ENCODE results near the gene APAF1.
"Not testable (repeated sequence)": the region's sequence is repeated elsewhere in the genome, so short reads cannot be mapped to it uniquely, and the experiment has no call there.

Gene APAF1, protein sequence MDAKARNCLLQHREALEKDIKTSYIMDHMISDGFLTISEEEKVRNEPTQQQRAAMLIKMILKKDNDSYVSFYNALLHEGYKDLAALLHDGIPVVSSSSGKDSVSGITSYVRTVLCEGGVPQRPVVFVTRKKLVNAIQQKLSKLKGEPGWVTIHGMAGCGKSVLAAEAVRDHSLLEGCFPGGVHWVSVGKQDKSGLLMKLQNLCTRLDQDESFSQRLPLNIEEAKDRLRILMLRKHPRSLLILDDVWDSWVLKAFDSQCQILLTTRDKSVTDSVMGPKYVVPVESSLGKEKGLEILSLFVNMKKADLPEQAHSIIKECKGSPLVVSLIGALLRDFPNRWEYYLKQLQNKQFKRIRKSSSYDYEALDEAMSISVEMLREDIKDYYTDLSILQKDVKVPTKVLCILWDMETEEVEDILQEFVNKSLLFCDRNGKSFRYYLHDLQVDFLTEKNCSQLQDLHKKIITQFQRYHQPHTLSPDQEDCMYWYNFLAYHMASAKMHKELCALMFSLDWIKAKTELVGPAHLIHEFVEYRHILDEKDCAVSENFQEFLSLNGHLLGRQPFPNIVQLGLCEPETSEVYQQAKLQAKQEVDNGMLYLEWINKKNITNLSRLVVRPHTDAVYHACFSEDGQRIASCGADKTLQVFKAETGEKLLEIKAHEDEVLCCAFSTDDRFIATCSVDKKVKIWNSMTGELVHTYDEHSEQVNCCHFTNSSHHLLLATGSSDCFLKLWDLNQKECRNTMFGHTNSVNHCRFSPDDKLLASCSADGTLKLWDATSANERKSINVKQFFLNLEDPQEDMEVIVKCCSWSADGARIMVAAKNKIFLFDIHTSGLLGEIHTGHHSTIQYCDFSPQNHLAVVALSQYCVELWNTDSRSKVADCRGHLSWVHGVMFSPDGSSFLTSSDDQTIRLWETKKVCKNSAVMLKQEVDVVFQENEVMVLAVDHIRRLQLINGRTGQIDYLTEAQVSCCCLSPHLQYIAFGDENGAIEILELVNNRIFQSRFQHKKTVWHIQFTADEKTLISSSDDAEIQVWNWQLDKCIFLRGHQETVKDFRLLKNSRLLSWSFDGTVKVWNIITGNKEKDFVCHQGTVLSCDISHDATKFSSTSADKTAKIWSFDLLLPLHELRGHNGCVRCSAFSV (N-terminal part only)
- total RNA-seq = 22.4 to 84.3 (median 57.9) reads per million in 9 experiments

DNA sequence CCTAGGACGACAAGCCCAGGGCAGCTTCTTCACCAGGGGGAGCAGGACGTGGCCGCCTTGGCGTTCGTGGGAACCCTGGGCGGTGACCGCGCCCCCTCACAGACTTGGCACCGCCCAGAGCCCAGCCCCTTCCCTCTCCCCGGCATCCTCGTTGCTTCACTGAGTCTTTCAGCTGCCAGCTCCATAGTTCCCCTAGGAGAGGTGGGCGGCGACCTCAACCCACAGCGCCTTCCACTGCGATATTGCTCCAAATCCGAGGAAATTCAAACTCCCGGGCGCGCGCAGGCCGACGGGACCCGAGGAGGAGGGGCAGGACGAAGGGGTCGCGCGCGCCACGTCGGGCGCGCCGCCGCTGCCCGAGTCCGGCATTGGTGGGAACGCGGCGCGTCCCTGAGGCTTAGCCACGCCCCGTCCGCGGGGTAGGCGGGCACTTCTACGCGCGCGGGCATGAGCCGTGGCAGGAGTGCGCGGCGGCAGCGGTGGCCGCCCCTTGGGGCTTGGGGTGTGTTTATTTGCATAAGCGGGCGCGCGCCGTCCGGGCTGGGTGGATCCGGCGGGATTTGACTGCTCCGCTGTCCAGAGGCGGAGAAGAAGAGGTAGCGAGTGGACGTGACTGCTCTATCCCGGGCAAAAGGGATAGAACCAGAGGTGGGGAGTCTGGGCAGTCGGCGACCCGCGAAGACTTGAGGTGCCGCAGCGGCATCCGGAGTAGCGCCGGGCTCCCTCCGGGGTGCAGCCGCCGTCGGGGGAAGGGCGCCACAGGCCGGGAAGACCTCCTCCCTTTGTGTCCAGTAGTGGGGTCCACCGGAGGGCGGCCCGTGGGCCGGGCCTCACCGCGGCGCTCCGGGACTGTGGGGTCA, at the start of gene APAF1, which contains the start of gene IKBIP:
APAF1 (plus strand) TSS at position 579 of the 860 bp plus-strand sequence. CDS start 3,070 bp downstream, outside the sequence.
IKBIP (minus strand) TSS at position 77 of the 860 bp plus-strand sequence. CDS start 87 bp downstream, outside the sequence.
- peaks cover 27% of the 10 kb centered on the region for H3K36me3 Mint-ChIP-seq (ENCODE audit: insufficient read depth)
- H3K27me3 Mint-ChIP-seq = no peaks in the 10 kb centered on the region
- peak within 1 kb of the TSS; percentile 95 to 99 for H3K4me3 Mint-ChIP-seq
- peak; percentile 97 to 98 (median 98) for DNase-seq
- peak; percentile 89 for ATAC-seq (replicated peaks)
- H3K27ac Mint-ChIP-seq = peak within 1 kb of the TSS; percentile 93 to 94
- peaks cover 9 to 19% of the 10 kb centered on the region in 2 donors for H3K4me1 Mint-ChIP-seq (ENCODE audit: low read depth in 2 of 2)
- H3K9me3 Mint-ChIP-seq = no peaks in the 10 kb centered on the region

DNA sequence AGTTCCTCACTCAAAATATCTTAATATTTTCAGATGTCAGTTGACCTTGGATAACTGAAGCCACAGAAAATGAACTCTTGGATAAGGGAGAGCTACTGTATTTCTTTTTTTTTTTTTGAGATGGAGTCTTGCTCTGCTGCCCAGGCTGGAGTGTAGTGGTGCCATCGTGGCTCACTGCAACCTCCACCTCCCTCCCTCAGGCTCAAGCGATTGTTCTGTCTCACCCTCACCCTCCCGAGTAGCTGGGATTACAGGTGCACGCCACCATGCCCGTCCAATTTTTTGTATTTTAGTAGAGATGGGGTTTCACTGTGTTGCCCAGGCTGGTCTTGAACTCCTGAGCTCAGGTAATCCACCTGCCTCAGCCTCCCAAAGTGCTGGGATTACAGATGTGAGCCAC, 47.8 kb upstream of the APAF1 start:
- ATAC-seq (replicated peaks); DNase-seq; H3K9me3 Mint-ChIP-seq; H3K27me3 Mint-ChIP-seq: not testable (repeated sequence)
- Mint-ChIP-seq H3K27ac (peak overlapping the region in 1 of 2 donors; percentile 28), H3K4me3 (peak overlapping the region in 1 of 2 donors; percentile 25), H3K36me3 (ENCODE audit: insufficient read depth) (peaks cover 85% of the 10 kb centered on the region), H3K4me1 (ENCODE audit: low read depth in 2 of 2) (peaks cover 25 to 29% of the 10 kb centered on the region in 2 donors)

DNA sequence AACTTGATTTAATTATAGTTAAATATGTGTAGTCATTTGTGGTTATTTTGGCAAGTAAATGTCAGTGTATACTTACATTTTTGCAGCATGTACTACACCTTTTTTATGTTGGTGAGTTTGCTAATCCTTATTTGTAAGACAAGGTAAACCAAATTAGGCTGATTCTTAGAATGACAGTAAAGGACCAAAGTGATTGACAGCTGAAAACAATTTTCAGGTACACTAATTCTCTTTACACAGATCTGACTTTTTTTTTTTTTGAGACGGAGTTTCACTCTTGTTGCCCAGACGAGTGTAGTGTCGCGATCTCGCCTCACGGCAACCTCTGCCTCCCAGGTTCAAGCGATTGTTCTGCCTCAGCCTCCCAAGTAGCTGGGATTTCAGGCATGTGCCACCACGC, 43.2 kb upstream of the APAF1 start:
- no peaks in the 10 kb centered on the region for H3K9me3 Mint-ChIP-seq
- H3K36me3 Mint-ChIP-seq (ENCODE audit: insufficient read depth) = peaks cover 78% of the 10 kb centered on the region
- no peaks in the 10 kb centered on the region for H3K27me3 Mint-ChIP-seq
- DNase-seq (no peak), ATAC-seq (replicated peaks) (no peak)
- no peak overlapping the region for H3K27ac Mint-ChIP-seq
- H3K4me3 Mint-ChIP-seq = no peak overlapping the region
- H3K4me1 Mint-ChIP-seq (ENCODE audit: low read depth in 2 of 2) = no peaks in the 10 kb centered on the region

DNA sequence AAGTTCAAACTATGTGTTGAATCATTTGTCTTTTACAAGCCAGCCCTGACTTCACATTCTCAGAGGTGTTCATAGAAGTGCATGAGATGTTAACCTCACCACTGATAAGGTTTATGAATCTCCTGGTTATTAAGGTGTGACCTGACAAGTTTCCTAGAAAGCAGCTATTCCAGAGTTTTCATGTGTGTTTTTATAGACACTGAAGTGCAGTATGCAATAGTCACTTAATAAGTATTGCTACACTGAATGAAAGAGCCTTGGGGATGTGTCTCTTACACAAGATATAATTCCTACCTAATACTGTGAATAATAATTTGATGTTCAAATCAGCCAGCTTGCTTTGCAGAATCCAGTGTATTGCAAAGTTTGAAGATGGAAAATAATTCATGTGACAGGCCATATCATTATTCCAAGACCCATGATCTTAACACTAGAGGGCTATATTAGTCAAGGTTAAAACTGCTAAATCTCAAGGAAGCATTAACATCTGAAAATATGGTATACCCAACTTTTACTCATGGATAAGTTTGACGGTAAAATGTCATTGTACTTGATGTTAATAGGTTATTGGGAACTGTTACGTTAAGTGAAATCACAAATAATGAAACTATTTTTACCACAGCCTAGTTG, 38.6 kb upstream of the APAF1 start:
- H3K27me3 Mint-ChIP-seq = no peaks in the 10 kb centered on the region
- no peak for DNase-seq
- no peaks in the 10 kb centered on the region for H3K4me1 Mint-ChIP-seq (ENCODE audit: low read depth in 2 of 2)
- no peaks in the 10 kb centered on the region for H3K9me3 Mint-ChIP-seq
- no peak overlapping the region for H3K4me3 Mint-ChIP-seq
- H3K27ac Mint-ChIP-seq = peak overlapping the region in 1 of 2 donors; percentile 57
- ATAC-seq (replicated peaks) = no peak
- peaks cover 33% of the 10 kb centered on the region for H3K36me3 Mint-ChIP-seq (ENCODE audit: insufficient read depth)

DNA sequence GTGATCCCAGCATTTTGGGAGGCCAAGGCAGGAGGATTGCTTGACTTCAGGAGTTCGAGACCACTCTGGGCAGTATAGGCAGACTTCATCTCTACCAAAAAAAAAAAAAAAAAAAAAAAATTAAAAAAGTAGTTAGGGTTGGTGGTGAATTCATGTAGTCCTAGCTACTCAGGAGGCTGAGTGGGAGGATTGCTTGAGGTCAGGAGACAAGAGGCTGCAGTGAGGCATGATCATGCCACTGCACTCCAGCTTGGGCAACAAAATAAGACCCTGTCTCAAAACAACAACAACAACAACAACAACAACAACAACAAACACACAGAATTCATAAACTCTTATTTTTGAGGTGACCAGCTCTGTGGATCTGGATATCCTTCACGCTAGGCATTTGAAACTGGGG, 34.5 kb upstream of the APAF1 start:
- Mint-ChIP-seq H3K27ac (no peak overlapping the region), H3K9me3 (no peaks in the 10 kb centered on the region), H3K36me3 (ENCODE audit: insufficient read depth) (no peaks in the 10 kb centered on the region), H3K4me1 (ENCODE audit: low read depth in 2 of 2) (peaks cover 0 to 5% of the 10 kb centered on the region in 2 donors), H3K27me3 (no peaks in the 10 kb centered on the region), H3K4me3 (no peak overlapping the region)
- ATAC-seq (replicated peaks) (no peak), DNase-seq (no peak)

DNA sequence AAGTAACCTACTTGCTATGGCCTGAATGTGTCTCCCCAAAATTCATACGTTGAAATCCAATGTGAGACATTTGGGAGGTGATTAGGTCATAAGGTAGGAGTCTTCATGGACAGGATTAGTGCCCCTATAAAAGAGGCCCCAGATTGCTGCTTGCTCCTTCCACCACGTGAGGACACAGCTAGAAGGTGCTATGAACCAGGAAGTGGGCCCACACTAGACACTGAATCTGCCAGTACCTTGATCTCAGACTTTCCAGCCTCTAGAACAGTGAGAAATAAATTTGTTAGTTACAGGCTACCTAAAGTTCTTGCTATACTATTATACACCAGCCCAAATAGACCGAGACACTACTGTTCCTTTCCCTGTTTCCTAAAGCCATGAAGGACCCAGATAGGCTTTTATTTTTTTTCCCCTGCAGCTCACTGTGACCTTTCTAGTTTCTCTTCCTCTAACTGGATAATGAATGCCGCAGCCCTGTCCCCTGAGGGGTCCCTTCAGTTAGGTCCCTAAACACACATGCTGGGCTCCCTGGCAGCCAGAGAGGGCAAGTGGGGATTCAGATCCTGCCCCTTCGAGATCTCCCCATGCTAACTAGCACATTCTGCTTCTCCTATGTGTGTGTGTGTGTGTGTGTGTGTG, 32.3 kb upstream of the APAF1 start:
- peak overlapping the region; percentile 81 to 88 for H3K27ac Mint-ChIP-seq
- peaks cover 0 to 5% of the 10 kb centered on the region in 2 donors for H3K4me1 Mint-ChIP-seq (ENCODE audit: low read depth in 2 of 2)
- no peaks in the 10 kb centered on the region for H3K36me3 Mint-ChIP-seq (ENCODE audit: insufficient read depth)
- ATAC-seq (replicated peaks) = peak; percentile 57
- H3K4me3 Mint-ChIP-seq = no peak overlapping the region
- no peak for DNase-seq
- no peaks in the 10 kb centered on the region for H3K27me3 Mint-ChIP-seq
- no peaks in the 10 kb centered on the region for H3K9me3 Mint-ChIP-seq

DNA sequence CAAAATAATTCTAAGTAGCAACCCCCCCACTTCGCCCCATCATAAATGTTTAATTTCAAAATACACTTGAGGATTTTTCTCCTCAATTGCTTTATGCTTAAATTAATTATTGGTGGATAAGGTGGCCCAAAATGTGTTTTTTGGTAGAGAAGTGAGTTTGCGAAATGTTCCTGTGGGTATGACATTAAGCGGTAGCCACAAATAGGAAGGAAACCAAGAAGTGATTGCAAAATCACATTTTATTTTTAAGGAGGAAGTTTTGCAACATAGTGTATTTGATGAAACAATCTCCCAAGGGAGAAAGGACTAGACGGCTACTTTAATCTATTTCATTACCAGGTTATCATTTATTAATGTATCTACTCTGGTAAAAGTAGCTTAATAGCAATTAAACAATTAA, 26.1 kb upstream of the APAF1 start:
- no peak for DNase-seq
- no peaks in the 10 kb centered on the region for H3K36me3 Mint-ChIP-seq (ENCODE audit: insufficient read depth)
- H3K27ac Mint-ChIP-seq = no peak overlapping the region
- H3K4me3 Mint-ChIP-seq = no peak overlapping the region
- peaks cover 0 to 5% of the 10 kb centered on the region in 2 donors for H3K4me1 Mint-ChIP-seq (ENCODE audit: low read depth in 2 of 2)
- no peaks in the 10 kb centered on the region for H3K27me3 Mint-ChIP-seq
- no peaks in the 10 kb centered on the region for H3K9me3 Mint-ChIP-seq
- no peak for ATAC-seq (replicated peaks)

DNA sequence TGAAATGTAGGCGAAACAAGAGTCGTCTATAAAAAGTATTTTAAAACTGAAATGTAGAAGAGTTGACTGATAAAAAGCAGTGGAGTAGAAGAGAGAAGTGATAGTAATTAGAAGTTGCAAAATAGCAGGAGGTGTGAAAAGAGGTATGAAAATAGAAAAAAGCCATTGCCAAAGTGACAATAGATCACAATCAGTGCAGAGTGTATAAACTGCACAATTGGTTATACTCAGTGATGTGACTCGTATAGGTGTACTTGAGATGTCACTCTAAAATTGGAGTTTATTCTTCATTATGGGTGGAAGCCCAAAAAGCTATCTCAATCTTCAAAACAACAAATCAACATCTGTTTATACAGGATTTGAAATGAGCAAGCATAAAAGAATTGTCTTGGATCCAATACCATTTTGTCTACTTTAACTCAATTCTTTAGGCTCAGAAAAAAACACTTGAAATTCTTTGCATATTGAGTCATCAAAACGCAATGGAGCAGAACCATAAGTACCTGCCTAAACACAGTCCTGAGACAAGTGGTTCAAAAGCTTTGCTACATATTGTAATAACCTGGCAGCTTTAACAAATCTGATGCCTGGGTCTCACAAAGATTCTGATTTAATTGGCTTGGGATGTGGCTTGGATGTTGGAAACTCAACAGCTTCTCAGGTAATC, 9.3 kb upstream of the APAF1 start:
- no peak for DNase-seq
- Mint-ChIP-seq H3K27me3 (no peaks in the 10 kb centered on the region), H3K4me3 (no peak overlapping the region), H3K4me1 (ENCODE audit: low read depth in 2 of 2) (peaks cover 1 to 11% of the 10 kb centered on the region in 2 donors), H3K36me3 (ENCODE audit: insufficient read depth) (peaks cover 10% of the 10 kb centered on the region), H3K9me3 (no peaks in the 10 kb centered on the region), H3K27ac (peak overlapping the region in 1 of 2 donors; percentile 57)
- no peak for ATAC-seq (replicated peaks)

DNA sequence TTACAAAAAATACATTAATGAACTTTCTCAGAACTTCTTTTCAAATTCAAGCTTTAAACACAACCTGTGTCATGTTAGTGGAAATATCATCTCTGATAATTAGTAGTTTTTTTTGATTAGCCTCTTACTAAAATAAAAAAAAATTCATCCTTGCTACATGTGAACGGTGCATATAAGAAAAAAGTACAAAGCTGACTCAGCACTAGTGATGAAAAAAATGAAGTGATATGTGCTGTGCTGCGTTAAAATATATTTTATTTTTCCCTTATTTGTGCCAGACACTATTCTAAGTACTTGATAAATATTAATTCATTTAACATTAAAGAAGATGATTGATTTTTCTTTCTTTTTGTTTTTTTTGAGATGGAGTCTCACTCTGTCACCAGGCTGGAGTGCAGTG, 8.0 kb upstream of the APAF1 start:
- Mint-ChIP-seq H3K36me3 (ENCODE audit: insufficient read depth) (peaks cover 10% of the 10 kb centered on the region), H3K27me3 (no peaks in the 10 kb centered on the region), H3K27ac (no peak overlapping the region), H3K9me3 (no peaks in the 10 kb centered on the region), H3K4me1 (ENCODE audit: low read depth in 2 of 2) (peaks cover 2 to 11% of the 10 kb centered on the region in 2 donors), H3K4me3 (no peak overlapping the region)
- no peak for ATAC-seq (replicated peaks)
- no peak for DNase-seq

DNA sequence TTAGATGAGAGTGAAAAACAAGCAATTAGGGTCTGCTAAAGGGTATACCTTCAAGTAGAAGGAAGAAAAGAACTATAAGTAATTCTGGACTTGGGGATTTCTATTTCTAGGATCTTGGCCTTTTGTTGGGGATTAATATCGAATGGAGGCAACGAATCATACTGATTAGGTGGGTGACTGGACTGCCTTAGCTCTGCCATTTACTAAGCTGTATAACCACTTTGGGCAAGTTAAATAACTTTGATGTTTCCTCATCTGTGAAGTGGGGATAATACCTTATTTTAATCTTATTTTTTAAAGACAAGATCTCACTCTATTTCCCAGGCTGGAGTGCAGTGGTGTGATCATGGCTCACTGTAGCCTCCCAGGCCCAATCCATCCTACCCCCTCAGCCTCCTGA, 7.1 kb upstream of the APAF1 start:
- Mint-ChIP-seq H3K4me3 (no peak overlapping the region), H3K27ac (peak overlapping the region in 1 of 2 donors; percentile 26), H3K4me1 (ENCODE audit: low read depth in 2 of 2) (peaks cover 2 to 12% of the 10 kb centered on the region in 2 donors), H3K27me3 (no peaks in the 10 kb centered on the region), H3K9me3 (no peaks in the 10 kb centered on the region), H3K36me3 (ENCODE audit: insufficient read depth) (peaks cover 4% of the 10 kb centered on the region)
- DNase-seq = no peak
- ATAC-seq (replicated peaks) = no peak

DNA sequence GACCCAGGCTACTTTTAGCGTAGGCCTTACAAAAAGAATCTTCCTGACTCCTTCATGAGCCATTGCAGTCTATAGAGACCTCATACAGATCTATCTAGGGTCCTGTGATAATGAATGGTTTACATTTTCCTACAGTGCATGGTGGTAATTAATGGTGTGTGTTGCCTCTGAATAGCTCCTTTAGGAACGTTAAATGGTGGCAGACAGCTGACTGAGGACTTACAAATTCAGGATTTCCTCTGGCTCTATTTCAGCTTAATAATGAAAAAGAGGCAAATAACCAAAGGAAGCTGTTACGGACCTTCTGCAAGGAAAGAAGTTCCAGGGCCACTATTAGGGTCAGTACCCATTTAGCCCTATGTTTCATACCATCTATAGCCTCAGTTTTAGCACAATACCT, 5.6 kb upstream of the APAF1 start:
- Mint-ChIP-seq H3K4me1 (ENCODE audit: low read depth in 2 of 2) (peaks cover 2 to 21% of the 10 kb centered on the region in 2 donors), H3K36me3 (ENCODE audit: insufficient read depth) (peaks cover 9% of the 10 kb centered on the region), H3K27ac (no peak overlapping the region), H3K4me3 (no peak overlapping the region), H3K27me3 (no peaks in the 10 kb centered on the region), H3K9me3 (no peaks in the 10 kb centered on the region)
- ATAC-seq (replicated peaks) = no peak
- no peak for DNase-seq
